SHP77 treated with DMSO at 0.1 percent for 48 hours (cell line): Measurements from ENCODE around the gene CACNA1C.
"Not testable (repeated sequence)": the region's sequence is repeated elsewhere in the genome, so short reads cannot be mapped to it uniquely, and the experiment has no call there.

ENCODE experiments used
- DNase-seq: peaks from one replicate; lab custom pipeline; 2025; lab: John Stamatoyannopoulos, UW

CACNA1C gene

GRCh38 chr12:2234091-2234490 lies 181.3 kb downstream of the CACNA1C start:
- no peak for DNase-seq

- DNase-seq = no peak
Observed at GRCh38 chr12:2234646-2235350, 182.0 kb downstream of the CACNA1C start.

- DNase-seq = no peak
Observed at GRCh38 chr12:2236506-2237294, 183.9 kb downstream of the CACNA1C start.

- no peak for DNase-seq
Observed at GRCh38 chr12:2238111-2238510, 185.3 kb downstream of the CACNA1C start.

- no peak for DNase-seq
Observed at GRCh38 chr12:2239381-2239871, 186.6 kb downstream of the CACNA1C start.

DNA sequence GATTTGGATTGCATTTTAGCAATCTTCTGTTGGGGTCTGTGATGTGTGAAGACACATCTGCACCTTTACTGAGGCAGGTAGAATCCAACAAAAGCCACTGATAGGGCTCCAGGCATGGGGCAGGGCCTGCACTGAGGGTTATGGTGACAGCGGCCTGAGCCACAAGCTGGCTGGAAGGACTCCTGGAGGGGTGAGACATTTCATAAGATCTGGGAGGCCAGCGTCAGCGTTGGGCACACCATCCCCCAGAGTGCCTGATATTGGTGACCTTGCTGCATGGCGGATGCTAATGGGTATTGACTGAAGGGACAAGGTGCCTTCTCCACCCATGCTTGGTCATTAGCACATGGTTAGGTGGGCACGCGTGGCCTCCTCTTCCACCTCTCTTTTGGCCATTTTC lies 187.6 kb downstream of the CACNA1C start:
- no peak for DNase-seq

GRCh38 chr12:2240984-2241383 lies 188.2 kb downstream of the CACNA1C start:
- DNase-seq = no peak

DNA sequence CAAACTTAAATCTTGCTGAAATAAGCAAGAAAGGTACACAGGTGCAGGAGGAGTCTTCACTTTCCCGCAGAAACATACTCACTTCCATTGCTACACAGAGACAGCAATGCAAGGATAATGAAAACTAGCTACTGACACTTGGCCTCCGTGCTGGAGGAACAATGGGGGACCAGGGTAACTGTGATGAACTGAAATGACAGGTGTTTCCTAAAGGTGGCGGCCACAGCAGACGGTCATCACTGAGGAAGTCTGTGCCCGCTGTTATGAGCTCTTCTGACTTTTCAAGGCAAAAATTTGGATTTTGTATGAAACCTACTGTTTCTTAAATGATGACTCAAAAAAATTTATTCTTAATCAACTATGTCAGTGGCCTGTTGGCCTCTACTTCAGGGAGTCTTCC lies 189.4 kb downstream of the CACNA1C start:
- DNase-seq = no peak

DNA sequence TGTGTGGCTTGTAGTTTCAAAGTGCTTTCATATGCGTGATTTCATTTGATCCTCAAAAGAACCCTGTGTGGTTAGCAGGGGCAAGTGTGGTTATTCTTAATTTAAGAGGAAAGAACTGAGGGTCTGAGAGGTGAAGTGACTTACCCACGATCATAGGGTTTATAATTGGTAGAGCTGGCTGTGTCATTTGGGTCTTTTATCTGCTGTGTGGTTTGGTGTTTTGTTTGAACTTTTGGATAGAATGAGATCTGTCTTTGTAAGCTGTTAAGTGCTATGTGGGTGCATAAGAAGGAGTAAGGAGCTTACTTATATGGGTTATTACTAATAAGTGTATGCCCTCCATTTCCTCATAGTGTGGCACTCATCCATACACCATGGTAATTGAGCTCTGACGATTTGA lies 190.0 kb downstream of the CACNA1C start:
- DNase-seq = no peak

DNA sequence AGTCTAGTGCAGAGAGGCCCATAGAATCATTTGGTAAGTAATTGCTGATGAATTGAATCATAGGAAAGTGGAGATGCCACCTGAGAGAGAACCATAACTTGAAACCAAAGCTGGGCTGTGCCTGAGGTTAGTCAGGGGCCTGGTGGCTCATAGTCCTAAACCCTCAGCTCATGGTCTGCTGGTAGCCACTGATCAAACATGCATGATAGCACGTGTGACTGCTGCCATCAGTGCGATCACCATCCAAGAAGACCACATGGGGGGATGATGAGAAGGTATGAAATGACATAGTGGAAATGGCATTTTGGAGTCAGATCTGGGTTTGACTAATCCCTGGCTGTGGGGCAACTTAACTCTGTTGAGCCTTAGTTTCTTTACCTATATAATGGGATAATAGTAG lies 190.5 kb downstream of the CACNA1C start:
- no peak for DNase-seq

- no peak for DNase-seq
Observed at GRCh38 chr12:2244013-2244861, 191.4 kb downstream of the CACNA1C start.

- no peak for DNase-seq
Observed at GRCh38 chr12:2246358-2246757, 193.6 kb downstream of the CACNA1C start.

GRCh38 chr12:2247120-2247519 lies 194.3 kb downstream of the CACNA1C start:
- DNase-seq = no peak

DNA sequence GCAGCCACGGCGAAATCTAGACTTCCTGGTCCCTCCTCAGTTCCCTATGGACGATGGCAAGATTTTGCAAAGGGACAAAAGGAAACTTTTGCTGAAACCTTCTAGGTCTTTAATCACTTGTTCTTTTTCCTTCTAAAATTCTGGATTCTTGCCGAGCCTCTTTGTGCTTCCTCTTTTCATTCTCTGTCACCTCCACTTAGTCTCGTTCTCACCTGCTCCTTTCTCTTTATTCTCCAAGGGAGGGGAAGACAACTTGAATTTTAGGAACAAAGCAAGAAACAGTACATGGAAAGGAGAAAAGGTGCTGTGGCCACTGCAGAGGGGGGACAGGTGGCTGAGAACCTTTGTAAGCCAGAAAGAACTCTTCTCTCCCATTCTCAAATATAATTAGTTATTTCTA lies 194.8 kb downstream of the CACNA1C start:
- no peak for DNase-seq

- no peak for DNase-seq
Observed at GRCh38 chr12:2248087-2248900, 195.5 kb downstream of the CACNA1C start.

- DNase-seq = no peak
Observed at GRCh38 chr12:2248901-2249381, 196.2 kb downstream of the CACNA1C start.

DNA sequence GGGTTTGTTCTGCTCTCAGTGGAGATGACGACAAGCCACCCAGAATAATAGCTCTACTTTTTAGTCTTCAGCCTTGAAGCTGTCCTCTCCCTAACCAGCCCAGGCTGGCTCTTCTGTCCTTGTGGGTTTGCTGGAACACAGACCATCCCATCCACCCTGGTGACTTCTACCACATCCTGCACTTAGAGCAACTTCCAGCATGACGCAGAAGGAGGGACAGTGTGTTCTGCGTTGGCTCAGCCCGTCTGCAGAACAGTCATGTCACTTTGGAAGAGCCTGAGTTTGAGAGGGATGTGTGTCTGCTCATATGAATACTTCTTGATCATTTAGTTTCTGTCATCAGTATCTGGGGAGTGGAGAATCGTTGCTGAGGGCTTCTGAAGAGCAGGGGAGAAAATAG lies 198.0 kb downstream of the CACNA1C start:
- no peak for DNase-seq

GRCh38 chr12:2251526-2252209 lies 198.9 kb downstream of the CACNA1C start:
- no peak for DNase-seq

DNA sequence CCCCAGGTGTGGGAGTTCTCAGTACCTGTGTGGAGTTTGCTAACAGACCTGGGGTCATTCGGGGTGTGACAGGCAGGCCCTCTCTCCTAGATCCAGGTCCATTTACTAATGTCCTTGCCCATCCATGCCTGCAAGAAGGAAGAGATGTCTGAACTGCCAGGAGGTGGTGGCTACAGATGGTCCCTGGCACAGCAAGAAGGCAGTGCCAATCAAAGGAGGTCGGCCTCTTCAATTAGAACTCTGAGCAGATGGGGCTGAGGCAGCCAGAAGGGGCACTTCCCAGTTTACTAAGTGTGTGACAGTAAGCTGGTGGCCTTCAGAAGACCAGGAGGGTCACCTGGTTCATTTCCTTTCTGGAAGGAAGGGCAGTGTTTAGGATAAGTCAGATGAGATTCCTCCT lies 202.5 kb downstream of the CACNA1C start:
- no peak for DNase-seq

DNA sequence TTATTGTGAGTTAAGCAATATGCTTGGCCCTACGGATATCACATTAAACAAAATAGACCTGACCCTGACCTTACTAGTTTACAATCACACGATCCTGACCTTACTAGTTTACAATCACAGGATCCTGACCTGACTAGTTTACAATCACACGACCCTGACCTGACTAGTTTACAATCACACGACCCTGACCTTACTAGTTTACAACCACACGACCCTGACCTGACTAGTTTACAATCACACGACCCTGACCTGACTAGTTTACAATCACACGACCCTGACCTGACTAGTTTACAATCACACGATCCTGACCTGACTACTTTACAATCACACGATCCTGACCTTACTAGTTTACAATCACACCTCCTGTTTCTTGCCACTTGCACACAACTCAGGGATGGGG lies 202.9 kb downstream of the CACNA1C start:
- DNase-seq = not testable (repeated sequence)

DNA sequence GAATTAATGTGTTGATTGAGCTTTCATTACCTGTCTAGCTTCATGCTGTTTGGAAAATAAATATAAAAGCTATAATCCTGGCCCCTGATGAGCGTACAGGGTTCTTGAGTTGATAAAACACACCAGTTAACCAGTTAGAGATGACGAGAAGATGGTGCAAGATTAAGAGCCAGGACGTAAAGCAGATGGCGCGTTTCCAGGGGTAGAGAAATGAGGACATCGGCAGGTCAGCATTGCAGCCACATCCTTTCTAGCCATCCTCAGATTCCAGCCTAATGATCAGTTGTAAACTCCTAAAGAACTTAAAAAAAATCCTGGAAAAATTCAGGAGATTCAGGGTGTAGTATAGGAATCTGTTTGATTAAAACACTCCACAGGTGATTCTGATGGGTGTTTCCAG lies 203.7 kb downstream of the CACNA1C start:
- DNase-seq = no peak
